Ovary (tissue), 9 donors: ENCODE data around the gene ERCC8. TPM values are rescaled to one million over a fixed set of nuclear protein-coding genes. Genes with fewer than 3 reads are reported as not detected.
"Not testable (repeated sequence)": the region's sequence is repeated elsewhere in the genome, so short reads cannot be mapped to it uniquely, and the experiment has no call there.

ENCODE experiments used
- DNase-seq, 5 donors: peaks; one replicate each; pipeline ENCODE4 v3.0.0-alpha.2; 2019 to 2020
- H3K27ac ChIP-seq, 2 donors: fragments of 200-600 bp; one replicate each; pipeline versions ENCODE4 v1.5.1 to v1.8.0; 2019 to 2022
- H3K27me3 ChIP-seq: fragments of 200-600 bp; one replicate; pipeline ENCODE4 v1.8.0; 2022
- H3K36me3 ChIP-seq: fragments of 200-600 bp; sonication (generic); one replicate; pipeline ENCODE4 v1.5.1; 2019
- H3K4me1 ChIP-seq: one replicate; pipeline ENCODE4 v1.8.1; 2013; ENCODE audit warnings: mild to moderate bottlenecking, moderate library complexity; ENCODE audit not compliant: insufficient read depth
- H3K4me3 ChIP-seq: fragments of 200-600 bp; sonication (generic); one replicate; pipeline ENCODE4 v1.5.1; 2017
- H3K9me3 ChIP-seq, 2 donors: fragments of 200-600 bp in 1 of 2; sonication (generic) in 1 of 2; one replicate each; pipeline versions ENCODE4 v1.5.1 to v1.8.1; 2013 to 2019; ENCODE audit warnings: mild to moderate bottlenecking in 1 of 2, moderate library complexity in 1 of 2
- EP300 ChIP-seq: sonication (generic); formaldehyde crosslinking; IDR thresholded peaks from one replicate; pipeline ENCODE4 v1.6.1; 2017; ENCODE audit warnings: antibody characterized with exemption
- POLR2A ChIP-seq: fragments of 450-650 bp; IDR thresholded peaks from one replicate; pipeline ENCODE4 v1.6.1; 2017; ENCODE audit warnings: antibody characterized with exemption, mild to moderate bottlenecking, moderate library complexity
- WGBS, 3 donors: extraction: QIAGEN DNeasy Blood & Tissue Kit in 1 of 3; methylation state at CpG; one replicate each; pipeline versions ENCODE4 v1.1.5 to v1.1.7; 2013 to 2017; 5-methylcytosine and 5-hydroxymethylcytosine counted together
- intact Hi-C, 4 donors: fragments of 100-400 bp; cut with DNase I; formaldehyde crosslinking; loops; one replicate each; pipeline versions ENCODE4 v1.11.0 to v1.15.1; 2022 to 2023
- polyA plus RNA-seq, 2 donors: library from polyadenylated mRNA; stranded (reverse); fragments of 200-250 nt in 1 of 2; fragments of 350-450 nt in 1 of 2; fragmentation: Illumina TruSeq in 1 of 2; extraction: RNeasy Lipid Tissue Mini Kit (QIAGEN cat#74804) in 1 of 2; gene quantifications; one replicate each; pipeline ENCODE4 v1.2.3, GENCODE V29; 2013 to 2014
- total RNA-seq, 7 donors: library from RNA; depleted of rRNA in 2 of 7; stranded (reverse); fragments of >200 nt in 2 of 7; fragmentation: NEBNext Ultra II Directional in 3 of 7; extraction: Animal tissue kit (Norgen Biotek cat#: 25700) in 3 of 7; gene quantifications; one replicate each; pipeline versions ENCODE4 v1.1.0 to v1.2.4, GENCODE V29; 2016 to 2023
- TF ChIP-seq, protein P1 (sequence below), 3 donors: fragments of 450-650 bp in 2 of 3; fragments of 200-600 bp in 1 of 3; IDR thresholded peaks; one replicate each; pipeline versions ENCODE4 v1.5.1 to v1.8.0; 2016 to 2022; ENCODE audit warnings: antibody characterized with exemption in 3 of 3, mild to moderate bottlenecking in 1 of 3
- donor health status: DM: no; HTN: no; CAD: no; lungs with moderate emphysema.
- donor health status: DM: no; HTN: no; CAD: no.
- donor health status: Bipolar disorder and iron deficiency.
- donor health status: DM: yes; HTN: yes; CAD: no.
- donor health status: DM: no; HTN: no; CAD: no.
- donor health status: DM: yes; HTN: yes; CAD: no.

ERCC8 gene
- total and polyA plus RNA-seq, 9 donors = 6.2 to 12.4 (median 8.0) TPM

DNA sequence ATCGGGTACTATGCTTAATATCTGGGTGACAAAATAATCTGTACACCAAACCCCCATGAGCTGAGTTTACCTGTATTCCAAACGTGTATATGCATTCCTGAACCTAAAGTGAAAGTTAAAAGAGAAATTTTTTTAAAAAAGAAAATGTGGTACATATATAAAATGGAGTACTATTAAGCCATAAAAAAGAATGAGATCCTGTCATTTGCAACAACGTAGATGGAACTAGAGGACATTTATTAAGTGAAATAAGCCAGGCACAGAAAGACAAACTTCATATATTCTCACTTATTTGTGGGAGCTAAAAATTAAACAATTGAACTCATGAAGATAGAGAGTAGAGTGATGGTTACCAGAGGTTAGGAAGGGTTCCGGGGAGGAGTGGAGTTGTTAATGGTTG, 44.9 kb upstream of the ERCC8 start:
- TF ChIP-seq POLR2A = no peak
- TF ChIP-seq EP300 = no peak
- TF ChIP-seq, protein P1, sequence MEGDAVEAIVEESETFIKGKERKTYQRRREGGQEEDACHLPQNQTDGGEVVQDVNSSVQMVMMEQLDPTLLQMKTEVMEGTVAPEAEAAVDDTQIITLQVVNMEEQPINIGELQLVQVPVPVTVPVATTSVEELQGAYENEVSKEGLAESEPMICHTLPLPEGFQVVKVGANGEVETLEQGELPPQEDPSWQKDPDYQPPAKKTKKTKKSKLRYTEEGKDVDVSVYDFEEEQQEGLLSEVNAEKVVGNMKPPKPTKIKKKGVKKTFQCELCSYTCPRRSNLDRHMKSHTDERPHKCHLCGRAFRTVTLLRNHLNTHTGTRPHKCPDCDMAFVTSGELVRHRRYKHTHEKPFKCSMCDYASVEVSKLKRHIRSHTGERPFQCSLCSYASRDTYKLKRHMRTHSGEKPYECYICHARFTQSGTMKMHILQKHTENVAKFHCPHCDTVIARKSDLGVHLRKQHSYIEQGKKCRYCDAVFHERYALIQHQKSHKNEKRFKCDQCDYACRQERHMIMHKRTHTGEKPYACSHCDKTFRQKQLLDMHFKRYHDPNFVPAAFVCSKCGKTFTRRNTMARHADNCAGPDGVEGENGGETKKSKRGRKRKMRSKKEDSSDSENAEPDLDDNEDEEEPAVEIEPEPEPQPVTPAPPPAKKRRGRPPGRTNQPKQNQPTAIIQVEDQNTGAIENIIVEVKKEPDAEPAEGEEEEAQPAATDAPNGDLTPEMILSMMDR (IDR thresholded peaks at IDR 0.05) = no peak
- intact Hi-C loops = no loop called here
- H3K27me3 ChIP-seq = no peaks in the 10 kb centered on the region
- WGBS, 3 donors = 92 to 93% (median 93%) methylated on average over 4 of the region's 4 CpGs
- no peaks in the 10 kb centered on the region for H3K9me3 ChIP-seq
- H3K27ac ChIP-seq = no peak overlapping the region
- H3K4me3 ChIP-seq = no peak overlapping the region
- no peak for DNase-seq
- H3K36me3 ChIP-seq = no peaks in the 10 kb centered on the region
- H3K4me1 ChIP-seq = no peaks in the 10 kb centered on the region

- H3K36me3 ChIP-seq, H3K27me3 ChIP-seq, intact Hi-C loops, DNase-seq, H3K9me3 ChIP-seq, H3K27ac ChIP-seq, H3K4me1 ChIP-seq, H3K4me3 ChIP-seq: not testable (repeated sequence)
- WGBS, 3 donors = 94 to 98% (median 95%) methylated on average over 3 of the region's 3 CpGs
Measured at GRCh38 chr5:60982127-60982526, 37.3 kb upstream of the ERCC8 start.

DNA sequence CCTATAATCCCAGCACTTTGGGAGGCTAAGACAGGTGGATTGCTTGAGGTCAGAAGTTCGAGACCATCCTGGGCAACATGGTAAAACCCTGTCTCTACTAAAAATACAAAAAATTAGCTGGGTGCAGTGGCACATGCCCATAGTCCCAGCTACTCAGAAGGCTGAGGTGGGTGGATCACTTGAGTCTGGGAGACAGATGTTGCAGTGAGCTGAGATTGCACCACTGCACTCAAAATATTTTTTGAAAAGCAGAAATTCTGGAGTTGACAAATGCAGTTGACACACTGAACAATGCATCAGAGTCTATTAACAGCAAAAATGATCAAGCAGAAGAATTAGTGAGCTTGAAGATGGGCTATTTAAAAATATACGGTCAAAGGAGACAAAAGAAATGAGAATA, 35.6 kb upstream of the ERCC8 start:
- TF ChIP-seq EP300 (no peak), POLR2A (no peak)
- TF ChIP-seq, protein P1 (IDR thresholded peaks at IDR 0.05) = no peak
- no peak for DNase-seq
- intact Hi-C loops = no loop called here
- Histone ChIP-seq H3K36me3 (no peaks in the 10 kb centered on the region), H3K9me3 (no peaks in the 10 kb centered on the region), H3K4me1 (no peaks in the 10 kb centered on the region), H3K27me3 (no peaks in the 10 kb centered on the region), H3K4me3 (no peak overlapping the region), H3K27ac (no peak overlapping the region)
- 95 to 98% (median 98%) methylated on average over 2 of the region's 2 CpGs for WGBS, 3 donors

DNA sequence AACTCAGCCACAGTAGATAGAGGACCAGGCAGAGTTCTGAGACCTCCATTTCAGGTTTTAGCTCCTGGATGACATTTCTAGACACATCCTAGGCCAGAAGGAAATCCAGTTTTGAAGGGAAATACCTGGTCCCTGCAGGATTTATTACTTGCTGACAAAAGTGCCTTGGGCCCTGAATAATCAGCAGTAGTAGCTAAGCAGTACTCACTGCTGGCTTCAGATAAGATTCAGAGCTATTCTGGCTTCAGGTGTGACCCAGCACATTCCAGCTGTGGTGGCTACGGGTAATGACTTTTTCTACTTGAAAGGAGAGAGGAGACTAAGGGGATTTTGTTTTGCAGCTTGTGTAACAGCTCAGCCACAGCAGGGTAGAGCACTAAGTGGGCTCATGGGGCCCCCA, 34.1 kb upstream of the ERCC8 start:
- intact Hi-C loops = no loop called here
- Histone ChIP-seq H3K27me3 (no peaks in the 10 kb centered on the region), H3K36me3 (no peaks in the 10 kb centered on the region), H3K27ac (no peak overlapping the region), H3K9me3 (no peaks in the 10 kb centered on the region), H3K4me3 (no peak overlapping the region), H3K4me1 (no peaks in the 10 kb centered on the region)
- WGBS, 3 donors = 73 to 93% (median 76%) methylated on average over 1 of the region's 1 CpG
- DNase-seq = no peak
- TF ChIP-seq EP300 (no peak), POLR2A (no peak)
- TF ChIP-seq, protein P1 (IDR thresholded peaks at IDR 0.05) = no peak

DNA sequence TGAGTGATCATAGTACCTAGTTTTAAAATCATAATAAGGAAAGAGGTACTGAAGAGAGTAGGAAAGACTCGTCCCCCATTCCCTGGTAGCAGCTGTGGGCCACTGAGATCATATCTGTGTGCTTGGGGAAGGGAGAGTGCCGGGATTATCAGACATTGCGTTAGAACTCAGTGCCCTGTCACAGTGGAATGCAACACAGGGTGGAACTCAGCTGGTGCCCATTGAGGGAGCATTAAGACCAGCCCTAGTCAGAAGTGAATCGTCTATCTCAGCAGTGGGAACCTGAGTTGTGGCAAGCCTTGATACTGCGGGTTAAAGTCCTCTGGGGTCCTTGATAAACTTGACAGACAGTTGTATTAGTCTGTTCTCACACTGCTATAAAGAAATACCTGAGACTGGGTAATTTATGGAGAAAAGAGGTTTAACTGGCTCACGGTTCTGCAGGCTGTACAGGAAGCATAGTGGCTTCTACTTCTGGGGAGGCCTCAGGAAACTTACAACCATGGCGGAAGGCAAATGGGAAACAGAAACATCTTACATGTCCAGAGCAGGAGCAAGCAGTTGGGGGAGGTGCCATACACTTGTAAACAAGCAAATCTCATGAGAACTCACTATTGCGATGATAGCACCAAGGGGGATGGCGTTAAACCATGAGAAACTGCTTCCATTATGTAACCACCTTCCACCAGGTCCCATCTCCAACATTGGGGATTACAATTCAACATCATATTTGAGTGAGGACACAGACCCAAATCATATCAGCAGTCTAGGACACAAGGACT, 33.3 kb upstream of the ERCC8 start:
- no peak for DNase-seq
- no peak overlapping the region for H3K4me3 ChIP-seq
- WGBS, 3 donors = 83 to 93% (median 84%) methylated on average over 8 to 9 of the region's 9 CpGs
- intact Hi-C loops = no loop called here
- no peaks in the 10 kb centered on the region for H3K4me1 ChIP-seq
- no peaks in the 10 kb centered on the region for H3K27me3 ChIP-seq
- TF ChIP-seq POLR2A = no peak
- TF ChIP-seq, protein P1 (IDR thresholded peaks at IDR 0.05) = no peak
- TF ChIP-seq EP300 = no peak
- no peaks in the 10 kb centered on the region for H3K36me3 ChIP-seq
- H3K9me3 ChIP-seq = no peaks in the 10 kb centered on the region
- H3K27ac ChIP-seq = no peak overlapping the region
